HEK293 (cell line): ENCODE measurements around the gene C2orf42.
"Not testable (repeated sequence)": the region's sequence is repeated elsewhere in the genome, so short reads cannot be mapped to it uniquely, and the experiment has no call there.

Source experiments
- CTCF ChIA-PET: fragments of 350-600 bp; formaldehyde crosslinking; extraction: SDS; loops from one replicate; lab custom pipeline; 2021; ENCODE audit warnings: antibody characterized with exemption; lab: Yijun Ruan, JAX
- POLR2A ChIA-PET: fragments of 300-600 bp; formaldehyde crosslinking; extraction: SDS; loops from one replicate; lab custom pipeline; 2020; ENCODE audit warnings: antibody characterized with exemption, inconsistent platforms; lab: Yijun Ruan, JAX
- H3K27ac ChIP-seq: fragments of 200-500 bp; sonication (Bioruptor generic); 2 replicates; pipeline ENCODE4 v1.5.1; 2014; ENCODE audit warnings: low read depth, low read length, control low read depth, inconsistent platforms; ENCODE audit errors: extremely low read depth
- H3K36me3 ChIP-seq, 2 experiments: fragments of 200-500 bp in 1 of 2; sonication (Bioruptor generic) in 1 of 2; 1 replicate in 1 of 2; 2 replicates in 1 of 2; pipeline ENCODE4 v1.5.1; 2014 to 2017; ENCODE audit warnings: inconsistent platforms in 2 of 2, low read length in 2 of 2; ENCODE audit not compliant: control insufficient read depth in 2 of 2, insufficient read depth in 1 of 2
- H3K4me1 ChIP-seq: fragments of 200-500 bp; sonication (Bioruptor generic); 2 replicates; pipeline ENCODE4 v1.5.1; 2014; ENCODE audit warnings: mild to moderate bottlenecking, low read length, inconsistent platforms; ENCODE audit not compliant: control insufficient read depth, insufficient read depth
- H3K4me3 ChIP-seq: 2 replicates; pipeline ENCODE4 v1.5.1; 2011; ENCODE audit warnings: low read depth, mild to moderate bottlenecking, control low read depth, low read length, moderate library complexity
- H3K9me3 ChIP-seq: fragments of 200-500 bp; sonication (Bioruptor generic); 2 replicates; pipeline ENCODE4 v1.5.1; 2014; ENCODE audit warnings: low read depth, low read length, inconsistent platforms; ENCODE audit not compliant: control insufficient read depth, insufficient read depth
- HOXA7 ChIP-seq: sonication (generic); formaldehyde crosslinking; IDR thresholded peaks from 2 replicates; pipeline ENCODE4 v1.8.1; 2022; ENCODE audit warnings: missing genetic modification reagents, borderline replicate concordance
- HOXC10 ChIP-seq: sonication (generic); formaldehyde crosslinking; IDR thresholded peaks from 2 replicates; pipeline ENCODE4 v1.8.1; 2023; ENCODE audit warnings: mild to moderate bottlenecking, missing genetic modification reagents
- YY2 ChIP-seq: fragments of 450-650 bp; formaldehyde crosslinking; IDR thresholded peaks from 2 replicates; pipeline ENCODE4 v1.5.1; 2016; ENCODE audit warnings: missing biosample characterization, missing genetic modification characterization
- ZBTB48 ChIP-seq: fragments of 450-650 bp; formaldehyde crosslinking; IDR thresholded peaks from 2 replicates; pipeline ENCODE4 v1.5.1; 2016; ENCODE audit warnings: missing biosample characterization, missing genetic modification characterization
- ZFP37 ChIP-seq: fragments of 450-650 bp; formaldehyde crosslinking; IDR thresholded peaks from 2 replicates; pipeline ENCODE4 v1.5.1; 2016; ENCODE audit warnings: missing biosample characterization, missing genetic modification characterization
- ZNF140 ChIP-seq: fragments of 450-650 bp; formaldehyde crosslinking; IDR thresholded peaks from 2 replicates; pipeline ENCODE4 v1.5.1; 2016; ENCODE audit warnings: missing biosample characterization, missing genetic modification characterization
- ZNF175 ChIP-seq: fragments of 450-650 bp; formaldehyde crosslinking; IDR thresholded peaks from 2 replicates; pipeline ENCODE4 v1.5.1; 2016; ENCODE audit warnings: missing biosample characterization, missing genetic modification characterization
- ZNF184 ChIP-seq: fragments of 450-650 bp; IDR thresholded peaks from 2 replicates; pipeline ENCODE4 v1.5.1; 2018; ENCODE audit warnings: missing biosample characterization, mild to moderate bottlenecking, missing genetic modification characterization
- ZNF202 ChIP-seq: fragments of 450-650 bp; formaldehyde crosslinking; IDR thresholded peaks from 2 replicates; pipeline ENCODE4 v1.5.1; 2016; ENCODE audit warnings: missing biosample characterization, missing genetic modification characterization, borderline replicate concordance
- ZNF239 ChIP-seq: fragments of 450-650 bp; formaldehyde crosslinking; IDR thresholded peaks from 2 replicates; pipeline ENCODE4 v1.5.1; 2016; ENCODE audit warnings: missing biosample characterization, missing genetic modification characterization
- ZNF423 ChIP-seq: fragments of 450-650 bp; formaldehyde crosslinking; IDR thresholded peaks from 2 replicates; pipeline ENCODE4 v1.5.1; 2016; ENCODE audit warnings: missing biosample characterization, missing genetic modification characterization
- ZNF48 ChIP-seq: fragments of 450-650 bp; formaldehyde crosslinking; IDR thresholded peaks from 2 replicates; pipeline ENCODE4 v1.5.1; 2016; ENCODE audit warnings: missing biosample characterization, missing genetic modification characterization
- ZNF521 ChIP-seq: fragments of 450-650 bp; formaldehyde crosslinking; IDR thresholded peaks from 2 replicates; pipeline ENCODE4 v1.5.1; 2017; ENCODE audit warnings: missing biosample characterization, mild to moderate bottlenecking, missing genetic modification characterization
- ZNF530 ChIP-seq: fragments of 450-650 bp; formaldehyde crosslinking; IDR thresholded peaks from 2 replicates; pipeline ENCODE4 v1.5.1; 2016; ENCODE audit warnings: low read depth, missing biosample characterization, missing genetic modification characterization
- ZNF610 ChIP-seq: fragments of 450-650 bp; formaldehyde crosslinking; IDR thresholded peaks from 2 replicates; pipeline ENCODE4 v1.5.1; 2016; ENCODE audit warnings: missing biosample characterization, missing genetic modification characterization, borderline replicate concordance
- TF ChIP-seq, protein P1 (sequence below): fragments of 450-650 bp; formaldehyde crosslinking; IDR thresholded peaks from 2 replicates; pipeline ENCODE4 v1.5.1; 2016; ENCODE audit warnings: missing biosample characterization, missing genetic modification characterization, borderline replicate concordance
- TF ChIP-seq, protein P2 (sequence below): fragments of 450-650 bp; formaldehyde crosslinking; IDR thresholded peaks from 2 replicates; pipeline ENCODE4 v1.5.1; 2016; ENCODE audit warnings: missing biosample characterization, missing genetic modification characterization

Gene C2orf42

DNA sequence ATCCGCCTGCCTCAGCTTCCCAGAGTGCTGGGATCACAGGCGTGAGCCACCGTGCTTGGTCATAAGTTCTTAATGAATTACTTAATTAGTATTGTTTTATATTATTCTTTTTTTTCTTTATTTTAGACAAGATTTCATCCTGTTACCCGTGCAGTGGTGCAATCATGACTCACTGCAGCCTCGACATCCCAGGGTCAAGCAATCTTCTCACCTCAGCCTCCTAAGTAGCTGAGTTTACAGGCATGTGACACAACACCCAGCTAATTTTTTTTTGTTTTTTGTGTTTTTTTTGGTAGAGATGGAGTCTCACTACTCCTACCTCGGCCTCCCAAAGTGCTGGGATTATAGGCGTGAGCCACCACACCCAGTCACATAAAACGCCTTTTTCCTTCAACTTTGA, 17.3 kb downstream of the C2orf42 start:
- Histone ChIP-seq H3K4me3 (no peak overlapping the region), H3K36me3 (peaks cover 48 to 51% of the 10 kb centered on the region in 2 experiments), H3K27ac (no peak overlapping the region), H3K4me1 (no peaks in the 10 kb centered on the region)
- CTCF ChIA-PET: no interaction called here
- TF ChIP-seq ZBTB48 (tag by site-specific recombination) (no peak), ZNF521 (tag by site-specific recombination) (no peak), ZNF140 (no peak), ZNF175 (tag by site-specific recombination) (no peak), ZNF239 (tag by site-specific recombination) (no peak), ZNF423 (tag by site-specific recombination) (no peak), ZNF202 (no peak), YY2 (tag by site-specific recombination) (no peak), ZNF610 (no peak), HOXA7 (no peak), HOXC10 (CRISPR knock-in tag) (no peak), ZNF530 (tag by site-specific recombination) (no peak), ZNF184 (no peak), ZNF48 (tag by site-specific recombination) (no peak), ZFP37 (tag by site-specific recombination) (no peak)
- TF ChIP-seq, protein P1, sequence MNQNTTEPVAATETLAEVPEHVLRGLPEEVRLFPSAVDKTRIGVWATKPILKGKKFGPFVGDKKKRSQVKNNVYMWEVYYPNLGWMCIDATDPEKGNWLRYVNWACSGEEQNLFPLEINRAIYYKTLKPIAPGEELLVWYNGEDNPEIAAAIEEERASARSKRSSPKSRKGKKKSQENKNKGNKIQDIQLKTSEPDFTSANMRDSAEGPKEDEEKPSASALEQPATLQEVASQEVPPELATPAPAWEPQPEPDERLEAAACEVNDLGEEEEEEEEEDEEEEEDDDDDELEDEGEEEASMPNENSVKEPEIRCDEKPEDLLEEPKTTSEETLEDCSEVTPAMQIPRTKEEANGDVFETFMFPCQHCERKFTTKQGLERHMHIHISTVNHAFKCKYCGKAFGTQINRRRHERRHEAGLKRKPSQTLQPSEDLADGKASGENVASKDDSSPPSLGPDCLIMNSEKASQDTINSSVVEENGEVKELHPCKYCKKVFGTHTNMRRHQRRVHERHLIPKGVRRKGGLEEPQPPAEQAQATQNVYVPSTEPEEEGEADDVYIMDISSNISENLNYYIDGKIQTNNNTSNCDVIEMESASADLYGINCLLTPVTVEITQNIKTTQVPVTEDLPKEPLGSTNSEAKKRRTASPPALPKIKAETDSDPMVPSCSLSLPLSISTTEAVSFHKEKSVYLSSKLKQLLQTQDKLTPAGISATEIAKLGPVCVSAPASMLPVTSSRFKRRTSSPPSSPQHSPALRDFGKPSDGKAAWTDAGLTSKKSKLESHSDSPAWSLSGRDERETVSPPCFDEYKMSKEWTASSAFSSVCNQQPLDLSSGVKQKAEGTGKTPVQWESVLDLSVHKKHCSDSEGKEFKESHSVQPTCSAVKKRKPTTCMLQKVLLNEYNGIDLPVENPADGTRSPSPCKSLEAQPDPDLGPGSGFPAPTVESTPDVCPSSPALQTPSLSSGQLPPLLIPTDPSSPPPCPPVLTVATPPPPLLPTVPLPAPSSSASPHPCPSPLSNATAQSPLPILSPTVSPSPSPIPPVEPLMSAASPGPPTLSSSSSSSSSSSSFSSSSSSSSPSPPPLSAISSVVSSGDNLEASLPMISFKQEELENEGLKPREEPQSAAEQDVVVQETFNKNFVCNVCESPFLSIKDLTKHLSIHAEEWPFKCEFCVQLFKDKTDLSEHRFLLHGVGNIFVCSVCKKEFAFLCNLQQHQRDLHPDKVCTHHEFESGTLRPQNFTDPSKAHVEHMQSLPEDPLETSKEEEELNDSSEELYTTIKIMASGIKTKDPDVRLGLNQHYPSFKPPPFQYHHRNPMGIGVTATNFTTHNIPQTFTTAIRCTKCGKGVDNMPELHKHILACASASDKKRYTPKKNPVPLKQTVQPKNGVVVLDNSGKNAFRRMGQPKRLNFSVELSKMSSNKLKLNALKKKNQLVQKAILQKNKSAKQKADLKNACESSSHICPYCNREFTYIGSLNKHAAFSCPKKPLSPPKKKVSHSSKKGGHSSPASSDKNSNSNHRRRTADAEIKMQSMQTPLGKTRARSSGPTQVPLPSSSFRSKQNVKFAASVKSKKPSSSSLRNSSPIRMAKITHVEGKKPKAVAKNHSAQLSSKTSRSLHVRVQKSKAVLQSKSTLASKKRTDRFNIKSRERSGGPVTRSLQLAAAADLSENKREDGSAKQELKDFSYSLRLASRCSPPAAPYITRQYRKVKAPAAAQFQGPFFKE: no peak
- TF ChIP-seq, protein P2, sequence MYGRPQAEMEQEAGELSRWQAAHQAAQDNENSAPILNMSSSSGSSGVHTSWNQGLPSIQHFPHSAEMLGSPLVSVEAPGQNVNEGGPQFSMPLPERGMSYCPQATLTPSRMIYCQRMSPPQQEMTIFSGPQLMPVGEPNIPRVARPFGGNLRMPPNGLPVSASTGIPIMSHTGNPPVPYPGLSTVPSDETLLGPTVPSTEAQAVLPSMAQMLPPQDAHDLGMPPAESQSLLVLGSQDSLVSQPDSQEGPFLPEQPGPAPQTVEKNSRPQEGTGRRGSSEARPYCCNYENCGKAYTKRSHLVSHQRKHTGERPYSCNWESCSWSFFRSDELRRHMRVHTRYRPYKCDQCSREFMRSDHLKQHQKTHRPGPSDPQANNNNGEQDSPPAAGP (tag by site-specific recombination): no peak
- TF ChIP-seq, all 188 proteins: peak for 0
- POLR2A ChIA-PET: interaction anchor here (0.6 kb wide), 1 partner anchor 20 kb away, joined by 3 read pairs; no protein-coding TSS in a partner anchor
- H3K9me3 ChIP-seq: no peaks in the 10 kb centered on the region

DNA sequence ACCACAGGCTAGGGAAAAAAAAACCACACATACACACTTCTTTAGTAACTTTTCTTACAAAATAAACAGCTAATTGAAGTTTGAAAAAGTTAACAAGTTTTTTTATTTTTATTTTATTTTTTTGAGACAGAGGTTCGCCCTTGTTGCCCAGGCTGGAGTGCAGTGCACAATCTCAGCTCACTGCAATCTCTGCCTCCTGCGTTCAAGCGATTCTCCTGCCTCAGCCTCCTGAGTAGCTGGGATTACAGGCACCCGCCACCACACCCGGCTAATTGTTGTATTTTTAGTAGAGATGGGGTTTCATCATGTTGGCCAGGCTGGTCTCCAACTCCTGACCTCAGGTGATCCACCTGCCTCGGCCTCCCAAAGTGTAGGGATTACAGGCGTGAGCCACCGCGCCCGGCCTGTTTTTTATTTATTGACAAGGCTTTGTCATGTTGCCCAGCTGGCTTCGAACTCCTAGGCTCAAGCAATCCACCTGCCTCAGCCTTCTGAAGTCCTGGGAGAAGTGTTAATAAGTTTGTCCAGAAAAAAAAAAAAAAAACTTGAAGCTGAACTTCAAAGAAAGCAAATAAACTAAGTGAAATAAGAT, 21.1 kb downstream of the C2orf42 start:
- not testable (repeated sequence) for H3K4me3 ChIP-seq, H3K4me1 ChIP-seq, H3K27ac ChIP-seq, H3K9me3 ChIP-seq
- POLR2A ChIA-PET: interaction anchor here (1.5 kb wide), 1 partner anchor 21 kb away, joined by 3 read pairs; the partner anchor contains the start of gene C2orf42
- CTCF ChIA-PET: interaction anchor here (0.6 to 0.7 kb wide), 2 partner anchors 132 to 307 kb away, joined by 3 to 5 read pairs; no protein-coding TSS in a partner anchor
- H3K36me3 ChIP-seq: peaks cover 42 to 48% of the 10 kb centered on the region in 2 experiments
